Adrenal gland (tissue), 12 donors: ENCODE results near the gene PIEZO2. TPM values are rescaled to one million over a fixed set of nuclear protein-coding genes. Genes with fewer than 3 reads are reported as not detected.

Source experiments
- DNase-seq, 7 donors: peaks; one replicate each; pipeline ENCODE4 v3.0.0-alpha.2; 2019 to 2020
- H3K27ac ChIP-seq, 5 donors: fragments of 200-600 bp; sonication (generic) in 4 of 5; 1 replicate in 3 of 5; 2 replicates in 2 of 5; pipeline versions ENCODE4 v1.5.1 to v1.8.0; 2016 to 2020; ENCODE audit warnings: mild to moderate bottlenecking in 1 of 5
- H3K27me3 ChIP-seq: fragments of 200-600 bp; 2 replicates; pipeline ENCODE4 v1.8.0; 2021
- H3K36me3 ChIP-seq, 2 donors: fragments of 200-600 bp; replicated peaks in 1 of 2; 1 replicate in 1 of 2; 2 replicates in 1 of 2; pipeline versions ENCODE4 v1.5.1 to v1.8.0; 2018 to 2022
- H3K4me1 ChIP-seq, 2 donors: fragments of 200-600 bp; replicated peaks in 1 of 2; 1 replicate in 1 of 2; 2 replicates in 1 of 2; pipeline versions ENCODE4 v1.5.1 to v1.8.0; 2018 to 2021
- H3K4me3 ChIP-seq, 4 donors: fragments of 200-600 bp; sonication (generic) in 3 of 4; one replicate each; pipeline ENCODE4 v1.5.1; 2016 to 2018
- H3K9me3 ChIP-seq, 3 donors: fragments of 200-600 bp; sonication (generic) in 1 of 3; replicated peaks in 1 of 3; 1 replicate in 2 of 3; 2 replicates in 1 of 3; pipeline versions ENCODE4 v1.5.1 to v1.8.0; 2016 to 2021
- CTCF ChIP-seq, 6 experiments: fragments of 450-650 bp in 4 of 6; fragments of 200-600 bp in 2 of 6; sonication (generic) in 1 of 6; IDR thresholded peaks; 1 replicate in 5 of 6; 2 replicates in 1 of 6; pipeline versions ENCODE4 v1.5.1 to v1.8.0; 2016 to 2021; ENCODE audit warnings: antibody characterized with exemption in 6 of 6, mild to moderate bottlenecking in 2 of 6, moderate library complexity in 1 of 6
- POLR2A ChIP-seq, 2 donors: fragments of 450-650 bp; IDR thresholded peaks; one replicate each; pipeline ENCODE4 v1.6.1; 2017; ENCODE audit warnings: antibody characterized with exemption in 2 of 2, mild to moderate bottlenecking in 2 of 2, moderate library complexity in 1 of 2
- WGBS, 4 donors: extraction: QIAGEN DNeasy Blood & Tissue Kit in 2 of 4; methylation state at CpG; one replicate each; pipeline versions ENCODE4 v1.1.5 to v1.1.7; 2013 to 2017; 5-methylcytosine and 5-hydroxymethylcytosine counted together
- intact Hi-C, 2 donors: fragments of 100-400 bp; cut with DNase I; formaldehyde crosslinking; loops; one replicate each; pipeline versions ENCODE4 v1.14.1 to v1.15.0; 2022 to 2023
- polyA plus RNA-seq, 3 donors: library from polyadenylated mRNA; stranded (reverse); fragments of 200-250 nt in 2 of 3; fragments of 350-450 nt in 1 of 3; fragmentation: Illumina TruSeq in 1 of 3; extraction: RNeasy Lipid Tissue Mini Kit (QIAGEN cat#74804) in 1 of 3; gene quantifications; one replicate each; pipeline ENCODE4 v1.2.3, GENCODE V29; 2013 to 2014
- total RNA-seq, 9 donors: library from RNA; depleted of rRNA in 4 of 9; stranded (reverse); fragments of >200 nt in 4 of 9; fragments of 120-200 nt in 1 of 9; fragmentation: NEBNext Ultra II Directional in 1 of 9; extraction: Animal tissue kit (Norgen Biotek cat#: 25700) in 1 of 9; gene quantifications; one replicate each; pipeline versions ENCODE4 v1.1.0 to v1.2.4, GENCODE V29; 2013 to 2023
- donor health status: healthy with polysubstance abuse.
- donor health status: Bipolar disorder and iron deficiency.
- donor health status: DM: yes; HTN: yes; CAD: no.
- donor health status: DM: no; HTN: no; CAD: no.
- donor health status: DM: no; HTN: no; CAD: no.
- donor health status: DM: yes; HTN: yes; CAD: no.

Gene PIEZO2
- total and polyA plus RNA-seq, 12 donors, result 0.88 to 18.0 (median 2.6) TPM

- H3K9me3 ChIP-seq, result no peaks in the 10 kb centered on the region
- intact Hi-C loops, result no loop called here
- no peak for TF ChIP-seq CTCF (IDR thresholded peaks at IDR 0.05)
- no peak for TF ChIP-seq POLR2A (IDR thresholded peaks at IDR 0.05)
- peaks cover 0 to 2% of the 10 kb centered on the region in 2 donors for H3K4me1 ChIP-seq
- H3K4me3 ChIP-seq, result no peak overlapping the region
- 66 to 80% (median 77%) methylated on average over 4 of the region's 4 CpGs for WGBS, 4 donors
- DNase-seq, result no peak
- H3K27me3 ChIP-seq, result peaks cover 8% of the 10 kb centered on the region
- H3K36me3 ChIP-seq, result no peaks in the 10 kb centered on the region
- no peak overlapping the region for H3K27ac ChIP-seq
Measured at GRCh38 chr18:10898417-10898974, 250.9 kb downstream of the PIEZO2 start.

- H3K4me1 ChIP-seq, result peaks cover 0 to 13% of the 10 kb centered on the region in 2 donors
- no peak overlapping the region for H3K27ac ChIP-seq
- no peaks in the 10 kb centered on the region for H3K36me3 ChIP-seq
- no peak for TF ChIP-seq POLR2A (IDR thresholded peaks at IDR 0.05)
- TF ChIP-seq CTCF (IDR thresholded peaks at IDR 0.05), result no peak
- intact Hi-C loops, result no loop called here
- H3K27me3 ChIP-seq, result peaks cover 8% of the 10 kb centered on the region
- DNase-seq, result no peak
- no peaks in the 10 kb centered on the region for H3K9me3 ChIP-seq
- 82 to 92% (median 88%) methylated on average over 3 of the region's 3 CpGs for WGBS, 4 donors
- H3K4me3 ChIP-seq, result no peak overlapping the region
Measured at GRCh38 chr18:10896851-10897250, 252.5 kb downstream of the PIEZO2 start.

- no peak overlapping the region for H3K27ac ChIP-seq
- H3K4me3 ChIP-seq, result no peak overlapping the region
- H3K27me3 ChIP-seq, result peaks cover 8% of the 10 kb centered on the region
- WGBS, 4 donors, result 60 to 75% (median 64%) methylated on average over 4 of the region's 4 CpGs
- intact Hi-C loops, result no loop called here
- TF ChIP-seq CTCF (IDR thresholded peaks at IDR 0.05) (no peak), POLR2A (IDR thresholded peaks at IDR 0.05) (no peak)
- peaks cover 0 to 13% of the 10 kb centered on the region in 2 donors for H3K4me1 ChIP-seq
- DNase-seq, result no peak
- H3K9me3 ChIP-seq, result no peaks in the 10 kb centered on the region
- no peaks in the 10 kb centered on the region for H3K36me3 ChIP-seq
Measured at GRCh38 chr18:10895976-10896375, 253.4 kb downstream of the PIEZO2 start.

- H3K27ac ChIP-seq, result no peak overlapping the region
- TF ChIP-seq POLR2A (IDR thresholded peaks at IDR 0.05), result no peak
- TF ChIP-seq CTCF (IDR thresholded peaks at IDR 0.05), result no peak
- 72 to 92% (median 79%) methylated on average over 10 of the region's 10 CpGs for WGBS, 4 donors
- intact Hi-C loops, result no loop called here
- no peak for DNase-seq
- H3K36me3 ChIP-seq, result no peaks in the 10 kb centered on the region
- H3K4me3 ChIP-seq, result no peak overlapping the region
- H3K9me3 ChIP-seq, result no peaks in the 10 kb centered on the region
- H3K27me3 ChIP-seq, result peaks cover 8% of the 10 kb centered on the region
- peaks cover 0 to 13% of the 10 kb centered on the region in 2 donors for H3K4me1 ChIP-seq
Measured at GRCh38 chr18:10894501-10894900, 254.9 kb downstream of the PIEZO2 start.
